Endothelial cell of umbilical vein (primary cell): ENCODE measurements around the gene CLPSL2. TPM values are rescaled to one million over a fixed set of nuclear protein-coding genes. Genes with fewer than 3 reads are reported as not detected.
A peak's percentile ranks its signal among the peaks of the same experiment; 100 is the strongest.

Source experiments
- BruUV-seq: library from RNA; stranded (reverse); fragments of 400-500 nt; replicated peaks from 2 replicates; lab custom pipeline; 2021; lab: Mats Ljungman, UMichigan
- CTCF ChIA-PET: fragments of 300-600, 350-600 bp; sonication (Branson Sonifier 250); formaldehyde crosslinking; loops from one replicate; lab custom pipeline; 2021; ENCODE audit warnings: antibody characterized with exemption, inconsistent platforms; lab: Charles Lee
- POLR2A ChIA-PET: fragments of 300-600, 350-600 bp; sonication (Branson Sonifier 250); formaldehyde crosslinking; loops from one replicate; lab custom pipeline; 2021; ENCODE audit warnings: antibody characterized with exemption, inconsistent platforms; lab: Charles Lee
- DNase-seq: peaks from one replicate; pipeline ENCODE4 v3.0.0-alpha.2; 2011; ENCODE audit warnings: low read depth, low spot score
- FAIRE-seq: peaks from 2 replicates; lab custom pipeline; 2011; peaks lifted over from hg19 to GRCh38; lab: Jason Lieb, UNC
- H2AFZ ChIP-seq: 2 replicates; pipeline ENCODE4 v1.6.0; 2012; ENCODE audit warnings: low read depth, low read length, control low read depth, inconsistent platforms
- H3K27ac ChIP-seq: 2 replicates; pipeline ENCODE4 v1.5.1; 2011; ENCODE audit warnings: low read depth, mild to moderate bottlenecking, control low read depth, low read length, moderate library complexity; ENCODE audit not compliant: insufficient read depth
- H3K27me3 ChIP-seq, 2 experiments: 2 replicates each; pipeline versions ENCODE4 v1.6.0 to v1.6.1; 2011; ENCODE audit warnings: low read length in 2 of 2, mixed read lengths in 1 of 2; ENCODE audit not compliant: control insufficient read depth in 2 of 2, insufficient read depth in 2 of 2
- H3K36me3 ChIP-seq, 2 experiments: 2 replicates in 1 of 2; 3 replicates in 1 of 2; pipeline ENCODE4 v1.5.1; 2011; ENCODE audit warnings: low read length in 2 of 2, mild to moderate bottlenecking in 1 of 2, moderate library complexity in 1 of 2; ENCODE audit not compliant: control insufficient read depth in 2 of 2, insufficient read depth in 2 of 2; ENCODE audit errors: extremely low read depth in 1 of 2
- H3K4me1 ChIP-seq: 3 replicates; pipeline ENCODE4 v1.5.1; 2011; ENCODE audit warnings: mild to moderate bottlenecking, low read length; ENCODE audit not compliant: control insufficient read depth, insufficient read depth; ENCODE audit errors: extremely low read depth
- H3K4me2 ChIP-seq: 2 replicates; pipeline ENCODE4 v1.6.1; 2011; ENCODE audit warnings: low read length, control low read depth, mixed read lengths; ENCODE audit not compliant: insufficient read depth
- H3K4me3 ChIP-seq, 3 experiments: fragments of 200-600 bp in 1 of 3; sonication (generic), shearing (Covaris generic) in 1 of 3; replicated peaks in 1 of 3; 2 replicates each; pipeline ENCODE4 v1.5.1; 2011 to 2016; ENCODE audit warnings: control low read depth in 3 of 3, low read length in 3 of 3, mild to moderate bottlenecking in 2 of 3, inconsistent platforms in 1 of 3, low read depth in 1 of 3, moderate library complexity in 1 of 3; ENCODE audit not compliant: insufficient read depth in 1 of 3
- H3K79me2 ChIP-seq: 2 replicates; pipeline ENCODE4 v1.6.0; 2012; ENCODE audit warnings: low read length, inconsistent platforms; ENCODE audit not compliant: control insufficient read depth, insufficient read depth
- H3K9ac ChIP-seq: replicated peaks from 2 replicates; pipeline ENCODE3; 2011; ENCODE audit warnings: low read length, control low read depth; ENCODE audit not compliant: insufficient read depth; ENCODE audit errors: extremely low read depth
- H3K9me1 ChIP-seq: replicated peaks from 3 replicates; pipeline ENCODE4 v1.6.0; 2011; ENCODE audit warnings: mild to moderate bottlenecking, low read length; ENCODE audit not compliant: control insufficient read depth, insufficient read depth; ENCODE audit errors: extremely low read depth
- H3K9me3 ChIP-seq: replicated peaks from 2 replicates; pipeline ENCODE4 v1.5.1; 2012; ENCODE audit warnings: low read length, inconsistent platforms; ENCODE audit not compliant: control insufficient read depth, insufficient read depth
- H4K20me1 ChIP-seq: replicated peaks from 2 replicates; pipeline ENCODE3; 2011; ENCODE audit warnings: mild to moderate bottlenecking, low read length; ENCODE audit not compliant: control insufficient read depth, insufficient read depth; ENCODE audit errors: extremely low read depth
- CTCF ChIP-seq, 2 donors: IDR thresholded peaks; 1 replicate in 1 of 2; 2 replicates in 1 of 2; pipeline ENCODE4 v1.5.1; 2011; ENCODE audit warnings: low read length in 2 of 2, mild to moderate bottlenecking in 2 of 2, moderate library complexity in 2 of 2, control low read depth in 1 of 2, inconsistent platforms in 1 of 2, low read depth in 1 of 2; ENCODE audit not compliant: insufficient read depth in 1 of 2; ENCODE audit errors: extremely low read depth in 1 of 2
- EZH2 ChIP-seq: IDR thresholded peaks from 2 replicates; pipeline ENCODE4 v1.6.1; 2012; ENCODE audit warnings: borderline replicate concordance, low read depth, mild to moderate bottlenecking, moderate library complexity, low read length, inconsistent platforms; ENCODE audit not compliant: severe bottlenecking
- FOS ChIP-seq: IDR thresholded peaks from 2 replicates; pipeline ENCODE4 v1.6.1; 2011; ENCODE audit warnings: mild to moderate bottlenecking, low read length, moderate library complexity, borderline replicate concordance; ENCODE audit not compliant: insufficient read depth
- GATA2 ChIP-seq: IDR thresholded peaks from 2 replicates; pipeline ENCODE4 v1.7.0; 2011; ENCODE audit warnings: low read depth, mild to moderate bottlenecking, moderate library complexity, mixed read lengths, low read length; ENCODE audit not compliant: insufficient read length, insufficient read depth
- JUN ChIP-seq: IDR thresholded peaks from 2 replicates; pipeline ENCODE4 v1.6.1; 2011; ENCODE audit warnings: borderline replicate concordance, low read depth; ENCODE audit not compliant: insufficient read length, insufficient read depth
- MAX ChIP-seq: IDR thresholded peaks from 2 replicates; pipeline ENCODE4 v1.6.1; 2011; ENCODE audit not compliant: insufficient read depth, insufficient read length
- MYC ChIP-seq: IDR thresholded peaks from one replicate; pipeline ENCODE4 v1.6.1; 2011; ENCODE audit warnings: mild to moderate bottlenecking, low read depth, low read length
- POLR2A ChIP-seq: IDR thresholded peaks from 2 replicates; pipeline ENCODE4 v1.6.1; 2012; ENCODE audit warnings: low read depth, mild to moderate bottlenecking, control low read depth, low read length
- POLR2AphosphoS5 ChIP-seq: IDR thresholded peaks from 2 replicates; pipeline ENCODE4 v1.6.1; 2012; ENCODE audit warnings: low read depth, mild to moderate bottlenecking, control low read depth, low read length, moderate library complexity; ENCODE audit not compliant: insufficient read depth
- dilution Hi-C: fragments of 300-500 bp; cut with MboI; formaldehyde crosslinking; loops from one replicate; pipeline ENCODE4 v1.15.0; 2019; ENCODE audit warnings: low sequenced_read_pairs; ENCODE audit not compliant: extremely low pct_ligation_motif_present
- intact Hi-C: fragments of 100-400 bp; cut with micrococcal nuclease; formaldehyde crosslinking; loops from one replicate; pipeline ENCODE4 v1.10.0; 2022
- polyA plus RNA-seq, 4 experiments: library from polyadenylated mRNA; depleted of rRNA in 3 of 4; stranded (reverse) in 3 of 4; unstranded in 1 of 4; fragments of >200 nt; gene quantifications; 2 replicates each; pipeline versions ENCODE4 v1.2.1 to v1.2.3, GENCODE V29; 2011 to 2012; ENCODE audit warnings: missing spikeins in 1 of 4
- total RNA-seq: library from RNA; stranded (reverse); gene quantifications from 2 replicates; pipeline ENCODE4 v1.2.3, GENCODE V29; 2021

Gene CLPSL2
- total and polyA plus RNA-seq, 2 donors (not counting 3 experiments of a cell fraction or from before 2014, with no cell fraction given) = not detected

- no peaks in the 10 kb centered on the region for H3K9me3 ChIP-seq
- no peak within 1 kb of the TSS for H3K9ac ChIP-seq
- H3K36me3 ChIP-seq = no peaks in the 10 kb centered on the region
- H3K27me3 ChIP-seq = peaks cover 0 to 3% of the 10 kb centered on the region in 2 experiments
- DNase-seq = peak; percentile 35
- H3K4me1 ChIP-seq = no peaks in the 10 kb centered on the region
- TF ChIP-seq POLR2A = no peak
- no peak for TF ChIP-seq FOS
- TF ChIP-seq JUN = no peak
- TF ChIP-seq MAX = no peak
- no peak for TF ChIP-seq POLR2AphosphoS5
- no peak for TF ChIP-seq CTCF (IDR thresholded peaks at IDR 0.05; ENCODE audit: extremely low read depth in 1 of 2, insufficient read depth in 1 of 2, low read depth in 1 of 2, low read length in 2 of 2)
- TF ChIP-seq EZH2 = no peak
- no peak for TF ChIP-seq MYC
- TF ChIP-seq GATA2 = no peak
- H3K27ac ChIP-seq = no peak within 1 kb of the TSS
- H3K4me2 ChIP-seq = peak within 1 kb of the TSS; percentile 68
- BruUV-seq = no TSS peak
- no peaks in the 10 kb centered on the region for H4K20me1 ChIP-seq
- ChIA-PET POLR2A (no interaction called here), CTCF (interaction anchor here (1.5 kb wide), 1 partner anchor 73 kb away, joined by 3 read pairs; no protein-coding TSS in a partner anchor)
- FAIRE-seq = peak; percentile 49
- no peak within 1 kb of the TSS for H2AFZ ChIP-seq
- H3K9me1 ChIP-seq = no peaks in the 10 kb centered on the region
- intact Hi-C loops (no loop called here), dilution Hi-C loops (no loop called here)
- H3K4me3 ChIP-seq = peak within 1 kb of the TSS in 1 of 3 experiments; percentile 16
- H3K79me2 ChIP-seq = no peaks in the 10 kb centered on the region
Measured at GRCh38 chr6:35804996-35805736, 28.8 kb downstream of the CLPSL2 start, which contains the start of gene LHFPL5. TSS of gene LHFPL5 (plus strand) at chr6:35805352. CDS start at chr6:35805671, 319 bp downstream.
